GM15510 (cell line): ENCODE data around the gene MEIS2.

Source experiments
- POLR2A ChIP-seq: IDR thresholded peaks from 3 replicates; pipeline ENCODE4 v1.6.1; 2011; ENCODE audit warnings: borderline replicate concordance; ENCODE audit not compliant: insufficient read length; ENCODE audit errors: extremely low read depth

The MEIS2 gene

GRCh38 chr15:37100109-37100965 lies at the start of gene MEIS2:
Gene MEIS2, minus strand, starts transcription at chr15:37100549. Its CDS starts 1,083 bp downstream, at chr15:37099466.
- TF ChIP-seq POLR2A: peak; percentile 55

GRCh38 chr15:37149146-37149545 lies 48.8 kb upstream of the MEIS2 start:
- TF ChIP-seq POLR2A: no peak

- no peak for TF ChIP-seq POLR2A
These were observed 48.4 kb upstream of the MEIS2 start for GRCh38 chr15:37148714-37149113.

- TF ChIP-seq POLR2A: no peak
These were observed 43.0 kb upstream of the MEIS2 start for GRCh38 chr15:37143351-37143750.

DNA sequence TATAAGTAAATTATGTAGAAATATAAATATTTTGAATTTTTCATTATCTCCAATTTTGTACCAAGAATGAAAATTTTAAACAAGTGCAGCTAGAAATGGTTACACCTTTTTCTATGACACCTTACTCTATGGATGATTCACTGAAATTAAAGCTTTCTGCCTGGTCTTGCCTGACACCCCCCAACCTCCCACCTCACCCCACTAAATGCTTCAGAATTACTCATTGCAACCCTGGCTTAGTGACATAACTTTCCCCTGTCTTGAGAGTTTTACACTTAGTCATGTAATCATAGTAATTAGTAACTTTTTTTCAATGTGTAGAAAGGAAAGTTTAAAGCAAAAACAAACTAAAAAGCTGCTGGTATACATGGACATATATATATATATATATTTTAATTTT lies 42.0 kb upstream of the MEIS2 start:
- TF ChIP-seq POLR2A: no peak

GRCh38 chr15:37140531-37141058 lies 40.2 kb upstream of the MEIS2 start:
- TF ChIP-seq POLR2A: no peak

DNA sequence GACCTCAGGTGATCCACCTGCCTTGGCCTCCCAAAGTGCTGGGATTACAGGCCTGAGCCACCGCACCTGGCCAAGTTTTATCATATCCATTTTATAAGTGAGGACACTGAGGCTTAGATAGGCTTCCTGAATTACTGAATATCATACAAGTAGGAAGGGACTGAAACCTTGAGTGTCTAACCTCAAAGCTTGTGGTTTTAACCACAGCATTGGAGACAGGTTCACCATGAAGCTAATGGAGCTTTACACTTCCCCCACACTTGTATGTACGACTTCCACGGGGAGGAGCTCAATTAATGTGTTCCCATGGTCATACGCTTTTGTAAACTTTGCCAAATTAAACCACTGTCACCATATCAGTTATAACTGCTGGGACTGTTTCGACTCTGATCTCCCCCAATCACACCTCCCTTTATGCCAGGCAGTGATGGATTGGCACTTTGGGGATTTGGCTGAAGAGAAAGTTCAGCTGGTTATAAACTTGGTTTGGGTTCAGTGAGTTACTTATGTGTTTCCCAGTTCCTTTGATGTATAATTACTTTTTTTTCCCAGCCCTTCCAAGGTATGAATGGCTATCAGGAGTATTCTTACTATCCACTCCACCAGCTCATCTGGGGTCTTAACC lies 38.4 kb upstream of the MEIS2 start:
- no peak for TF ChIP-seq POLR2A

GRCh38 chr15:37137221-37137620 lies 36.9 kb upstream of the MEIS2 start:
- TF ChIP-seq POLR2A: no peak

DNA sequence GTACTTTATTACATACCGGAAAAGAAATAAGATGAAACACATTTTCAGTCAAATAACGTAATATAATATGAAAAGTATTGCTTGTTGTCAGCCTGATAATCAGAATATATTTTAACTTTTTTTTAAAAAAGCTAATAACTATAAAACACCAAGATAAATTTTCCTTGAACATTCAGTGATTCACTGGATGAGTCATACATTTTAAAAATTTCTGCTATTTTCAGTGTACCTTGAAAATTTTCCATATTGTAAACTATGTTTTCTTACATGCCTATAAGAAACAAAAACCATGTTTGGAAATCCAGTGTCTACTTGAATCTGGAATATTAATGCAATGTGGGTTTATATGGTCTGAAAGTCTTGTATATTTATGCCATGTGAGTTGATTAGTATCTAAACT lies 36.3 kb upstream of the MEIS2 start:
- no peak for TF ChIP-seq POLR2A

DNA sequence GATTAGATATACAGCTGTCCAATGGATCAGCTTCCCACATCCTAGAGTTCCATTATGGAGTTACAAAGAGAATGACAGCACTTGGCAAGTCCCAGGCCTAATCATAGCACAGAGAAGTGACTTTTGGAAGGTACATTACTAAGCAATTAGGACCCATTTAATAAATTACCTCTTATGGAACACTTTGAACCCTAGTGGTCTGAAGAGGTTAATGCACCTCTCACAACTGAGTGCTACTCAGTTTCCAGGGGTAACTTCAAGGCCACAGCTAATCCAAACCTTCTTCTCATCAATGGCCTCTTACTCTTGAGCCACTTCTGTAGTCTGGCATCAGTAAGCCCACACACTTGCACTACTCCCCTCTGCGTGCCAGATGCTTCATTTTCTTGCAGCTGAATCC lies 34.9 kb upstream of the MEIS2 start:
- no peak for TF ChIP-seq POLR2A

DNA sequence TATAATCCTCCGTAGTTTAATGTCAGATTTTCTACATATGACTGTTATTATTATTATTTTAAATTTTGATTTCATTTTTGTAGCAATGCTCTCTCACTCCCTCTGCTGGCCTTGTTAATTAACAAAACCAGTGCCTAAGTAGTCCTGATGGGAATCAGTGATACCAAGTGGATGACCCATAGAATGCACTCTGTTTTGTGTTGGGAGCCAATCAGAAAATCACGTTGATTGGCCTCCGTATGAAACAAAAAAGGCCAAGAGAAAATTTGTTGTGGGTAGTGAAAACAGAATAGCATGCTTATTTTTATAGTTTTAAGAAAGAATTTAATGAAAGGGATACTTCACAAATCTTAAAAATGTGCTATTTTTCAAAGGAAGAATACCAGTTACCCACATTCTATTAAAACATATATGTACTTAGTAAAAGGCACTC lies 34.4 kb upstream of the MEIS2 start:
- no peak for TF ChIP-seq POLR2A

- no peak for TF ChIP-seq POLR2A
These were observed 33.9 kb upstream of the MEIS2 start for GRCh38 chr15:37134244-37134643.

GRCh38 chr15:37133602-37134001 lies 33.3 kb upstream of the MEIS2 start:
- TF ChIP-seq POLR2A: no peak

DNA sequence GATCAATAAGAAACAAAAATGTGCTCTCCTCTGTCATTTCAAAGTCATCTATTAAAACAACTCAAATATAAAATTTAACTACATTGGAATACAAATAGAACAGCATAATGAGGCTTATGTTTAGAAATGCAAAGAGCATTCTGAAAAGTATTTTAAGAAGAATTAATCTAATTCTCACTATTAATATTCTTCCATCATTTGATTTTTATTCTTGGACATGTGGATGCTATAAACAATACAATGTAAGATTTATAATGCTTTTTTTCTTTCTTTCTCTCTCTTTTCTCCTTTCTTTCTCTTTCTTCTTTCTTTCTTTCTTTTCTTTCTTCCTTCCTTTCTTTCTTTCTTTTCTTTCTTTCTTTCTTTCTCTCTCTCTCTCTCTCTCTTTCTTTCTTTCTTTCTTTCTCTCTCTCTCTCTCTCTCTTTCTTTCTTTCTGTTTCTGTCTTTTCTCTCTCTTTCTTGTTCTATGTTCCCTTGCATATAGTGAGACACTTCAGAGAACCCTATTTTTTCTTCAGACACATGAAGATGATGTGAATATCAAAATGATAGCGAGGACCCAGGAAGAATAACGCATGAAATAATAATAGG lies 32.6 kb upstream of the MEIS2 start:
- TF ChIP-seq POLR2A: no peak

DNA sequence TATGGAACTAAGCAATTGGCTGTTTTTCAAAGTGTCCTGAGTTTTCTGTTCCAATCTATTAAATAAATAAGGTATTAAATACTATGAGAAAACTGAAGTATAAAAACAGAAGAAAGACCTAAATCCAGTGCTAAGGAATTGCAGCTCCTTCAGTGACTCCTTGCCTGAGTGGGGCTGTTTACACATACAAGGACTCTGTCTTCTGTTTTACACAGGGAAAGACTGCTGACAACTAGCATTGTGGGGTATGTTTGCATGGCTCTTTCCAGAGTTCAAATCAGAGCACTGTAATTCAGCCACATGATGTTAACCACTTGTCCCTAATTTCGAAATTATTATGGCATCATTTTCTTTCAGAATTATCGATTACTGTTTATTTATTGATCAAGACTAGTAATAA lies 31.3 kb upstream of the MEIS2 start:
- no peak for TF ChIP-seq POLR2A
